Measurements from ENCODE around the gene GLUL.

GLUL gene

DNA sequence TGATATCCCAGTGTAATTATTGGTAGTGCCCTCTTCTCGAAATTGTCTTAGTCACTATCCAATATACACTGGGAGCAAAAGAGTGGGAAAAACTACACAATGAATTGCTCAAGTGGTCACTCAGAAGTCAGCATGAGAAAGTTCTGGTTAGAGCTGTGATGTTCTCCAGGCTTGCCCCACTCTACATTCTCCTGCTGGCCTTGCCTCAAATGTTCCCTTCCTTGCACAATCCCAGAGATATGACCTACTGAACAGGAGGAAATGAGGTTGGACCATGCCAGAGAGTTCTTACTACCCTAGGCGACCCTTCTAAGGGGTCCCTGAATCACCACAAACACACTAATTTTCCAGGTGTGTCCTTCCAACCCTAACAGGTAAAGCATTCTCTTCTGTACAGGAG is 40.8 kb downstream of the GLUL start:
- POLR2A ChIA-PET, result no interaction called here

DNA sequence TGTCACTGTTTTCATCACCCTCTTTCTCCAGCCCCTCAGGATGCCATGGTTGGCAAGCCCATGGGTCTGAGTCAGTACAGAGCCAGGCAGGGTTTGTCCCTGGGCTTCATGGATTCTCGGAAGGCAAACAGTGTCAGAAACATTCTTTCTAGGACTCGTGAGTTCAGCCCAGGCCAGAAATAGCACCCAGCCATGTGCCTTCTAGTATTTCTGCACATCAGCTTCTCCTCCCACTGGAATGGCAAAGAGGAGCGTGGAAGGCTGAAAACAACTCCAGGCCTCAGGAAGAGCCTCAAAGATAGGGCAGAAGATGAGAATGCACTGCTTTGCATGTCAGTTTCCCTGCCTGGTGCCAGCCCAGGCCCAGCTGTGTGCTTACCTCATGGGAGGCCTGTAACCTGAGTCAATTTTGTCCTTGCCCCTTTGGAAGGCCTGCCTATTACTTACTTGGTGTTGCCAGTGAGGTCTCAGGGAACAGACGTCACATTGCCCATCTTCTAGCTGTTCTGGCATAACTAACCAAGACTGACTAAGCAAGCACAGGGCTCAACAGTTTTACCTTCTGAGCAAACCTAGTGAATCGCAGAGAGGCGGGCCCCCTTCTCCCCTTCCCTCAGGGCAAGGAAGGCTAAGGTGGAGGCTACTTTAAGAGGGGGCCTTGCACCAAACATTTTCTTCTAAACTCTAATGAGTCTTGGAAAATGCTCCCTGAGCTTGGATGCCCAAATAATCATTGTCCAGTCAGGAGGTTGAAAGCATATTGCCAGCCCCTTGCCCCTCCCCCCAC is 42.4 kb downstream of the GLUL start:
- ChIA-PET POLR2A (no interaction called here), CTCF (no interaction called here)
- TF ChIP-seq, protein P1, sequence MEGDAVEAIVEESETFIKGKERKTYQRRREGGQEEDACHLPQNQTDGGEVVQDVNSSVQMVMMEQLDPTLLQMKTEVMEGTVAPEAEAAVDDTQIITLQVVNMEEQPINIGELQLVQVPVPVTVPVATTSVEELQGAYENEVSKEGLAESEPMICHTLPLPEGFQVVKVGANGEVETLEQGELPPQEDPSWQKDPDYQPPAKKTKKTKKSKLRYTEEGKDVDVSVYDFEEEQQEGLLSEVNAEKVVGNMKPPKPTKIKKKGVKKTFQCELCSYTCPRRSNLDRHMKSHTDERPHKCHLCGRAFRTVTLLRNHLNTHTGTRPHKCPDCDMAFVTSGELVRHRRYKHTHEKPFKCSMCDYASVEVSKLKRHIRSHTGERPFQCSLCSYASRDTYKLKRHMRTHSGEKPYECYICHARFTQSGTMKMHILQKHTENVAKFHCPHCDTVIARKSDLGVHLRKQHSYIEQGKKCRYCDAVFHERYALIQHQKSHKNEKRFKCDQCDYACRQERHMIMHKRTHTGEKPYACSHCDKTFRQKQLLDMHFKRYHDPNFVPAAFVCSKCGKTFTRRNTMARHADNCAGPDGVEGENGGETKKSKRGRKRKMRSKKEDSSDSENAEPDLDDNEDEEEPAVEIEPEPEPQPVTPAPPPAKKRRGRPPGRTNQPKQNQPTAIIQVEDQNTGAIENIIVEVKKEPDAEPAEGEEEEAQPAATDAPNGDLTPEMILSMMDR (IDR thresholded peaks at IDR 0.05; ENCODE audit: insufficient read depth, low read length, missing control alignments), result no peak
- peak; percentile 5 for DNase-seq (ENCODE audit: low read depth, low spot score)
- H3K4me3 ChIP-seq (ENCODE audit: low read depth, low read length), result no peak overlapping the region

More for the DNA sequence above, 40.8 kb downstream of the GLUL start:
- CTCF ChIA-PET, result no interaction called here
- DNase-seq (ENCODE audit: low read depth, low spot score), result no peak
- TF ChIP-seq, protein P1 (IDR thresholded peaks at IDR 0.05; ENCODE audit: insufficient read depth, low read length, missing control alignments), result no peak
- H3K4me3 ChIP-seq (ENCODE audit: low read depth, low read length), result no peak overlapping the region

DNA sequence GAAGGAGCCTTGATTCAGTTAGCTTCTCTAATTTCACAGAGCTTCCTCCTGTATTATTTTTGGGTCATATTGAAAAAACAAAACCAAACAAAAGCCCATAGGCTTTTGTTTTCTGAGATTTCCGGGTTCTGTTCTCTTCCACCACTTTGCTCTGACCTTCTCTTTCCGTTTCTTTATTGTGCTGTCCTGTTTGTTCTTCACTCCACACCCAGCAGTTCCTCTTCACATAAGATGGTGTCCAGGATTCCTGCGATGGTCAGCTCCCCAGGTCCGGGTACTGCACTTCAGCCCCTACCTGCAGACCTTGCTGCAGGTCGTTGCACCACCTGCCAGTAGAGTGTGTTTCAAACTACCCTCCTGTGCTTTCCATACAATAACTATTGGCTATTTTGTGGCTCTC is 44.6 kb downstream of the GLUL start:
- no peak overlapping the region for H3K4me3 ChIP-seq (ENCODE audit: low read depth, low read length)
- no peak for DNase-seq (ENCODE audit: low read depth, low spot score)
- ChIA-PET CTCF (interaction anchor here (1.8 kb wide), 1 partner anchor 49 kb away, joined by 6 read pairs; no protein-coding TSS in a partner anchor), POLR2A (no interaction called here)
- TF ChIP-seq, protein P1 (IDR thresholded peaks at IDR 0.05; ENCODE audit: insufficient read depth, low read length, missing control alignments), result no peak

DNA sequence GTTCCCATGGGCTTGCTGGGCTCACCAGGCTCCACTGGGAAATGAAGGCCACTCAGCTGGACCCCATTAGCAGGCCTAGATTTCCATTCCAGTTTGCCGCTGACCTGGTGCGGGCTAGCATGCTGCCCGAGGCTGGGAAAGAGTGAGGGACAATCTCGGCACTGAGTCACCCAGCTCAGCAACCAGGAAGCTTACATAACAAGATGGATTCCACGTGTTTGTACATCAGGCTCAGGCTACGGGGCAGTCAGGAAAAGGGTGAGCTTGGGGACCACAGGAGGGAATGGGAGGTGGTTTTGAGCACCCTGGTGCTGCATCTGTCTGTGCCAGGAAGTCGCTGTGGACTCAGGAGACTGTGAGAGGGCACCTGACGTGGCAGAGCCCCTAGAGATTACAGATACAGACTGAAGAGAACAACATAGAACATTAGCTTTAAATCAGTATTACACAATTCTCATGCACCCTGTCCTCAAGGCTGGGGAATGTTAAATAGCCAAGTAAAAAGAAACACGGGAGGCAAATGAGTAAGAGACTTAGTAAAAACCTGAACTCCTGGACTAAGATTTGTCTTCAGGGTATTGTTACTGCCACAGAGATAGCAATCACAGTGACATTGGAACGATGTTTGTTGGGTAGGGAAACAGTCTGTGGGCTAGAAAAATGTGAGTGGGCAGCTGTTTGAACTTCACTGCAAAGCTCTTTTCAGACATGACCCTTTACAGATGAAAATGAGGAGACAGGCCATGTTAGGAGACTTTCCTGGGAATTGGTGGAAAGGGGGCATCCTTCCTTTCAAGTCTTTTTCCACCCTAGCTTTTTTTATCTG is 51.1 kb downstream of the GLUL start:
- ChIA-PET POLR2A (no interaction called here), CTCF (interaction anchor here (1.0 kb wide), 1 partner anchor 446 kb away, joined by 3 read pairs; no protein-coding TSS in a partner anchor)
- TF ChIP-seq, protein P1 (IDR thresholded peaks at IDR 0.05; ENCODE audit: insufficient read depth, low read length, missing control alignments), result no peak
- no peak overlapping the region for H3K4me3 ChIP-seq (ENCODE audit: low read depth, low read length)
- DNase-seq (ENCODE audit: low read depth, low spot score), result no peak

DNA sequence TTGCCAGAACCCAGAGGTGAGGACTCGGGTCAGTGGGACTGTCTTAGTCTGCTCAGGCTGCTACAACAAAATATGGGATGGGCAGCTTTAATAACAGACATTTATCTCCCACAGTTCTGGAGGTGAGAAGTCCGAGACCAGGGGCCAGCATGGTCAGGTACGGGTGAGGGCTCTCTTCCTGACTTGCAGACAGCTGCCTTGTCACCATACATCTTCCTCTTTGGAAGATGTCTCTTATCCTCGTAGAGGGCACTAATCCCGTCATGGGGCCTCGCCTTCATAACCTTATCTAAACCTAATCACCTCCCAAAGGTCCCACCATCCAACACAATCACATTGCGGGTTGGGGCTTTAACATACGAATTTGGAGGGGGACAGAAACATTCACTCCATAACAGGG is 51.9 kb downstream of the GLUL start:
- TF ChIP-seq, protein P1 (IDR thresholded peaks at IDR 0.05; ENCODE audit: insufficient read depth, low read length, missing control alignments), result no peak
- H3K4me3 ChIP-seq (ENCODE audit: low read depth, low read length), result no peak overlapping the region
- CTCF ChIA-PET, result interaction anchor here (1.0 kb wide), 1 partner anchor 447 kb away, joined by 3 read pairs; no protein-coding TSS in a partner anchor
- POLR2A ChIA-PET, result no interaction called here
- DNase-seq (ENCODE audit: low read depth, low spot score), result no peak

DNA sequence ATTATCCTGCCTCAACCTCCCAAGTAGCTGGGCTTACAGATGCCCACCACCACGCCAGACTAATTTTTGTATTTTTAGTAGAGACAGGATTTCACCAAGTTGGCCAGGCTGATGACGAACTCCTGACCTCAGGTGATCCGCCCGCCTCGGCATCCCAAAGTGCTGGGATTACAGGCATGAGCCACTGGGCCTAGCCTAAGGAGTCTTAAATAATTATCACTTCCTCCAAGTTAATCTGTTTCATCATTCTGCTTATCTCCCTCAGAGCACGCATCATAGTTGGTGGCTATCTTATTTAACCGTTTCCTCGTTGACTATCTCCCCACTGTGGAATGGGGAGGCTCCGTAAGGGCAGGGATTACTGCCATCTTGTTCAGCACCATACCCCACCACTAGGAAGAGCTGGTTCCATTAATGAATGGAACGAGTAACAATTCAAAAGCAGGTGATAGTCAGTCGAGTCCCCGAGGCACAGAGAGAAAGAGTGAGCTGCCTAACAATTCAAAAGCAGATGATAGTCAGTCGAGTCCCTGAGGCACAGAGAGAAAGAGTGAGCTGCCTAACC is 52.7 kb downstream of the GLUL start:
- CTCF ChIA-PET, result no interaction called here
- TF ChIP-seq, protein P1 (IDR thresholded peaks at IDR 0.05; ENCODE audit: insufficient read depth, low read length, missing control alignments), result no peak
- no peak overlapping the region for H3K4me3 ChIP-seq (ENCODE audit: low read depth, low read length)
- DNase-seq (ENCODE audit: low read depth, low spot score), result no peak
- POLR2A ChIA-PET, result no interaction called here

All from AG04449 (cell line).